Vagina (tissue), 2 donors: ENCODE data around the gene SEMA5B. TPM values are rescaled to one million over a fixed set of nuclear protein-coding genes. Genes with fewer than 3 reads are reported as not detected.

Experiments used
- DNase-seq, 2 donors: peaks; one replicate each; pipeline ENCODE4 v3.0.0-alpha.2; 2017; ENCODE audit errors: extremely low spot score in 2 of 2
- H3K27ac ChIP-seq: fragments of 200-600 bp; sonication (generic); one replicate; pipeline ENCODE4 v1.5.1; 2019
- H3K27me3 ChIP-seq: fragments of 200-600 bp; sonication (generic); one replicate; pipeline ENCODE4 v1.5.1; 2019
- H3K36me3 ChIP-seq, 2 donors: fragments of 200-600 bp; sonication (generic); one replicate each; pipeline ENCODE4 v1.5.1; 2017 to 2019
- H3K4me1 ChIP-seq: fragments of 200-600 bp; sonication (generic); one replicate; pipeline ENCODE4 v1.5.1; 2019
- H3K4me3 ChIP-seq, 2 donors: fragments of 200-600 bp; sonication (generic); 1 replicate in 1 of 2; 2 replicates in 1 of 2; pipeline ENCODE4 v1.5.1; 2016 to 2019
- H3K9me3 ChIP-seq: fragments of 200-600 bp; sonication (generic); one replicate; pipeline ENCODE4 v1.5.1; 2019
- CTCF ChIP-seq, 3 experiments: fragments of 450-650 bp in 2 of 3; fragments of 200-600 bp in 1 of 3; sonication (generic) in 1 of 3; IDR thresholded peaks; one replicate each; pipeline ENCODE4 v1.5.1; 2017 to 2019; ENCODE audit warnings: antibody characterized with exemption in 3 of 3, mild to moderate bottlenecking in 2 of 3, moderate library complexity in 2 of 3
- POLR2A ChIP-seq, 2 donors: fragments of 450-650 bp; IDR thresholded peaks; one replicate each; pipeline ENCODE4 v1.6.1; 2017; ENCODE audit warnings: antibody characterized with exemption in 2 of 2, mild to moderate bottlenecking in 2 of 2, moderate library complexity in 2 of 2
- POLR2AphosphoS5 ChIP-seq, 2 donors: sonication (generic); formaldehyde crosslinking; IDR thresholded peaks; one replicate each; pipeline ENCODE4 v1.9.0; 2017; ENCODE audit warnings: antibody characterized with exemption in 2 of 2, mild to moderate bottlenecking in 2 of 2, low read depth in 1 of 2; ENCODE audit not compliant: insufficient read depth in 1 of 2
- intact Hi-C: fragments of 100-400 bp; cut with DNase I; formaldehyde crosslinking; loops from one replicate; pipeline ENCODE4 v1.15.1; 2023
- total RNA-seq: library from RNA; depleted of rRNA; stranded (reverse); fragments of >200 nt; gene quantifications from one replicate; pipeline ENCODE4 v1.2.3, GENCODE V29; 2016

SEMA5B gene
- total RNA-seq, 1 donor from 2014 or later, result 0.25 TPM

GRCh38 chr3:122924056-122924455 is 103.5 kb downstream of the SEMA5B start:
- TF ChIP-seq POLR2A (IDR thresholded peaks at IDR 0.05), result no peak
- TF ChIP-seq CTCF (IDR thresholded peaks at IDR 0.05), result no peak
- no peak for TF ChIP-seq POLR2AphosphoS5 (IDR thresholded peaks at IDR 0.05; ENCODE audit: insufficient read depth in 1 of 2, low read depth in 1 of 2)
- Histone ChIP-seq H3K27me3 (peaks cover 11% of the 10 kb centered on the region), H3K27ac (no peak overlapping the region), H3K36me3 (no peaks in the 10 kb centered on the region), H3K9me3 (no peaks in the 10 kb centered on the region), H3K4me1 (peaks cover 6% of the 10 kb centered on the region), H3K4me3 (no peak overlapping the region)
- DNase-seq, result no peak
- intact Hi-C loops, result no loop called here

GRCh38 chr3:122923611-122924010 is 104.0 kb downstream of the SEMA5B start:
- Histone ChIP-seq H3K4me3 (no peak overlapping the region), H3K36me3 (no peaks in the 10 kb centered on the region), H3K9me3 (no peaks in the 10 kb centered on the region), H3K27me3 (peaks cover 11% of the 10 kb centered on the region), H3K4me1 (peaks cover 6% of the 10 kb centered on the region), H3K27ac (no peak overlapping the region)
- intact Hi-C loops, result no loop called here
- TF ChIP-seq POLR2A (IDR thresholded peaks at IDR 0.05) (no peak), CTCF (IDR thresholded peaks at IDR 0.05) (no peak), POLR2AphosphoS5 (IDR thresholded peaks at IDR 0.05; ENCODE audit: insufficient read depth in 1 of 2, low read depth in 1 of 2) (no peak)
- DNase-seq, result no peak

- Histone ChIP-seq H3K4me3 (peak overlapping the region in 1 of 2 donors; percentile 8), H3K27me3 (peaks cover 11% of the 10 kb centered on the region), H3K4me1 (peaks cover 6% of the 10 kb centered on the region), H3K27ac (no peak overlapping the region), H3K36me3 (no peaks in the 10 kb centered on the region), H3K9me3 (no peaks in the 10 kb centered on the region)
- TF ChIP-seq POLR2AphosphoS5 (IDR thresholded peaks at IDR 0.05; ENCODE audit: insufficient read depth in 1 of 2, low read depth in 1 of 2) (no peak), CTCF (IDR thresholded peaks at IDR 0.05) (no peak), POLR2A (IDR thresholded peaks at IDR 0.05) (no peak)
- no peak for DNase-seq
- intact Hi-C loops, result no loop called here
These were observed 105.5 kb downstream of the SEMA5B start for GRCh38 chr3:122921791-122922651.

- no peak overlapping the region for H3K27ac ChIP-seq
- intact Hi-C loops, result no loop called here
- no peak for DNase-seq
- no peak for TF ChIP-seq CTCF (IDR thresholded peaks at IDR 0.05)
- TF ChIP-seq POLR2AphosphoS5 (IDR thresholded peaks at IDR 0.05; ENCODE audit: insufficient read depth in 1 of 2, low read depth in 1 of 2), result no peak
- no peak for TF ChIP-seq POLR2A (IDR thresholded peaks at IDR 0.05)
- no peaks in the 10 kb centered on the region for H3K36me3 ChIP-seq
- H3K27me3 ChIP-seq, result peaks cover 11% of the 10 kb centered on the region
- H3K9me3 ChIP-seq, result no peaks in the 10 kb centered on the region
- H3K4me1 ChIP-seq, result peaks cover 6% of the 10 kb centered on the region
- no peak overlapping the region for H3K4me3 ChIP-seq
These were observed 106.6 kb downstream of the SEMA5B start for GRCh38 chr3:122920986-122921385.

GRCh38 chr3:122919291-122919610 is 108.3 kb downstream of the SEMA5B start:
- no peak for DNase-seq
- Histone ChIP-seq H3K9me3 (no peaks in the 10 kb centered on the region), H3K4me3 (no peak overlapping the region), H3K36me3 (no peaks in the 10 kb centered on the region), H3K27me3 (peaks cover 11% of the 10 kb centered on the region), H3K27ac (no peak overlapping the region), H3K4me1 (peaks cover 6% of the 10 kb centered on the region)
- TF ChIP-seq POLR2A (IDR thresholded peaks at IDR 0.05), result no peak
- TF ChIP-seq CTCF (IDR thresholded peaks at IDR 0.05), result no peak
- no peak for TF ChIP-seq POLR2AphosphoS5 (IDR thresholded peaks at IDR 0.05; ENCODE audit: insufficient read depth in 1 of 2, low read depth in 1 of 2)
- intact Hi-C loops, result no loop called here
